CD14-positive monocyte (primary cell): ENCODE results near the gene SUSD1. TPM values are rescaled to one million over a fixed set of nuclear protein-coding genes. Genes with fewer than 3 reads are reported as not detected.

Source experiments
- DNase-seq, 3 donors: peaks; one replicate each; pipeline ENCODE4 v3.0.0-alpha.2; 2011 to 2022
- H2AFZ ChIP-seq: 2 replicates; pipeline ENCODE4 v1.6.0; 2012; ENCODE audit warnings: mild to moderate bottlenecking, low read depth, low read length, inconsistent platforms; ENCODE audit not compliant: insufficient read depth, poor library complexity, severe bottlenecking
- H3K27ac ChIP-seq, 2 donors: 1 replicate in 1 of 2; 2 replicates in 1 of 2; pipeline ENCODE4 v1.5.1; 2012 to 2013; ENCODE audit warnings: low read length in 2 of 2, control low read depth in 1 of 2, inconsistent platforms in 1 of 2, low read depth in 1 of 2, mild to moderate bottlenecking in 1 of 2
- H3K27me3 ChIP-seq, 2 donors: one replicate each; pipeline versions ENCODE4 v1.6.0 to v1.6.1; 2011 to 2013; ENCODE audit warnings: low read length in 2 of 2; ENCODE audit not compliant: control insufficient read depth in 2 of 2, insufficient read depth in 2 of 2
- H3K36me3 ChIP-seq, 2 donors: replicated peaks in 1 of 2; 1 replicate in 1 of 2; 2 replicates in 1 of 2; pipeline versions ENCODE4 v1.5.1 to v1.6.1; 2012 to 2013; ENCODE audit warnings: low read length in 2 of 2, control low read depth in 1 of 2, inconsistent platforms in 1 of 2, mild to moderate bottlenecking in 1 of 2; ENCODE audit not compliant: insufficient read depth in 2 of 2, control insufficient read depth in 1 of 2
- H3K4me1 ChIP-seq, 2 donors: 1 replicate in 1 of 2; 2 replicates in 1 of 2; pipeline versions ENCODE4 v1.5.1 to v1.6.1; 2012 to 2013; ENCODE audit warnings: low read length in 2 of 2, control low read depth in 1 of 2, inconsistent platforms in 1 of 2, mild to moderate bottlenecking in 1 of 2, moderate library complexity in 1 of 2; ENCODE audit not compliant: insufficient read depth in 2 of 2, control insufficient read depth in 1 of 2
- H3K4me2 ChIP-seq: replicated peaks from 2 replicates; pipeline ENCODE3; 2012; ENCODE audit warnings: low read length, moderate library complexity, mild to moderate bottlenecking; ENCODE audit not compliant: poor library complexity, severe bottlenecking; ENCODE audit errors: extremely low read depth
- H3K4me3 ChIP-seq, 3 experiments: fragments of 200-600 bp in 1 of 3; sonication (generic) in 1 of 3; replicated peaks in 1 of 3; 1 replicate in 2 of 3; 2 replicates in 1 of 3; pipeline ENCODE4 v1.5.1; 2011 to 2013; ENCODE audit warnings: low read length in 3 of 3, mild to moderate bottlenecking in 3 of 3, control low read depth in 2 of 3, low read depth in 2 of 3, inconsistent platforms in 1 of 3, moderate library complexity in 1 of 3
- H3K79me2 ChIP-seq: 2 replicates; pipeline ENCODE4 v1.6.0; 2012; ENCODE audit warnings: mild to moderate bottlenecking, control low read depth, inconsistent platforms, low read length, moderate library complexity; ENCODE audit not compliant: insufficient read depth
- H3K9ac ChIP-seq: 2 replicates; pipeline ENCODE4 v1.6.0; 2017; ENCODE audit warnings: low read length, mild to moderate bottlenecking; ENCODE audit not compliant: insufficient read depth, poor library complexity, severe bottlenecking
- H3K9me3 ChIP-seq, 2 donors: replicated peaks in 1 of 2; 1 replicate in 1 of 2; 2 replicates in 1 of 2; pipeline versions ENCODE4 v1.5.1 to v1.6.1; 2012 to 2013; ENCODE audit warnings: low read length in 2 of 2, control low read depth in 1 of 2; ENCODE audit not compliant: control insufficient read depth in 1 of 2, insufficient read depth in 1 of 2
- H4K20me1 ChIP-seq: 2 replicates; pipeline ENCODE4 v1.6.0; 2012; ENCODE audit warnings: mild to moderate bottlenecking, low read length, control low read depth, moderate library complexity; ENCODE audit not compliant: insufficient read depth
- H3K27ac Mint-ChIP-seq, 7 donors: one replicate each; pipeline ENCODE4 v1.8.0; 2020; ENCODE audit warnings: mild to moderate bottlenecking in 7 of 7, mixed read lengths in 7 of 7, moderate library complexity in 6 of 7, inconsistent platforms in 2 of 7
- H3K27me3 Mint-ChIP-seq, 3 donors: one replicate each; pipeline ENCODE4 v1.8.0; 2021 to 2022; ENCODE audit warnings: low read depth in 3 of 3, mild to moderate bottlenecking in 3 of 3, mixed read lengths in 3 of 3, moderate library complexity in 3 of 3, inconsistent platforms in 1 of 3
- H3K36me3 Mint-ChIP-seq, 2 donors: one replicate each; pipeline ENCODE4 v1.8.0; 2020; ENCODE audit warnings: mixed read lengths in 2 of 2, inconsistent platforms in 1 of 2, mild to moderate bottlenecking in 1 of 2
- H3K4me1 Mint-ChIP-seq: one replicate; pipeline ENCODE4 v1.8.0; 2020; ENCODE audit warnings: mild to moderate bottlenecking, mixed read lengths
- H3K4me3 Mint-ChIP-seq, 2 donors: one replicate each; pipeline ENCODE4 v1.8.0; 2020; ENCODE audit warnings: mild to moderate bottlenecking in 2 of 2, mixed read lengths in 2 of 2, moderate library complexity in 1 of 2
- H3K9me3 Mint-ChIP-seq, 7 donors: one replicate each; pipeline ENCODE4 v1.8.0; 2020 to 2022; ENCODE audit warnings: mixed read lengths in 7 of 7, mild to moderate bottlenecking in 6 of 7, moderate library complexity in 6 of 7, inconsistent platforms in 2 of 7
- WGBS: methylation state at CpG from one replicate; pipeline ENCODE4 v1.1.5; 2013; ENCODE audit warnings: missing lambda C conversion rate; ENCODE audit not compliant: insufficient coverage; 5-methylcytosine and 5-hydroxymethylcytosine counted together
- intact Hi-C, 2 donors: fragments of 100-400 bp; cut with micrococcal nuclease; formaldehyde crosslinking; loops; one replicate each; pipeline versions ENCODE4 v1.15.0 to v1.15.1; 2023
- polyA plus RNA-seq, 3 donors: library from polyadenylated mRNA; depleted of rRNA in 1 of 3; unstranded in 2 of 3; stranded (reverse) in 1 of 3; fragments of 300-500 nt in 2 of 3; fragments of >200 nt in 1 of 3; fragmentation: Illumina TruSeq in 2 of 3; gene quantifications; 1 replicate in 2 of 3; 2 replicates in 1 of 3; pipeline ENCODE4 v1.2.3, GENCODE V29; 2012 to 2021
- TF ChIP-seq, protein P1 (sequence below): fragments of 200-600 bp; IDR thresholded peaks from one replicate; pipeline ENCODE4 v1.8.0; 2022; ENCODE audit warnings: antibody characterized with exemption, mild to moderate bottlenecking

The SUSD1 gene
- polyA plus RNA-seq, 3 donors: 29.1 to 42.3 (median 30.9) TPM

DNA sequence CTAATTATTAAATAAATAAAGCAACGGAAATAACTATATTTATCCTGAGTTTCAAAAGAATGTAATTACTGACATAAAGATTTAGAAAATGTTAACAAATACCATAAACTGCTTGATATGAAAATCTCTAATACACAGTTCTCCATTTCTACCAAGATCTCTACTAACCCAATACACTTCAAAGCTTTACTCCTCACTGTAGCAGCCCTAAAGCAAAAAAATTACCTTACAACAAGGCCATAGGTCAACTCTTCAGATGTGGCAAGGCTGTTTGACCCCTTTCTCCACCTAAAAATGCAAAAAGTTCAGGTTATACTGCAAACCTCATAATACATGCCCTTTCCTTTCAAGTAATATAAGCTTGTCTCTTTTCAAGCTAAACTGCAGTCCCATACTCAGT is 181.8 kb downstream of the SUSD1 start:
- Histone ChIP-seq H2AFZ (no peak overlapping the region), H3K27ac (no peak overlapping the region), H3K4me3 (no peak overlapping the region), H3K4me1 (no peaks in the 10 kb centered on the region), H3K4me2 (no peak overlapping the region), H4K20me1 (no peaks in the 10 kb centered on the region), H3K79me2 (no peaks in the 10 kb centered on the region), H3K9me3 (peaks cover 0 to 8% of the 10 kb centered on the region in 2 donors), H3K27me3 (no peaks in the 10 kb centered on the region), H3K36me3 (no peaks in the 10 kb centered on the region), H3K9ac (no peak overlapping the region)
- WGBS: no CpG with 5 or more reads among the region's 1 CpG
- Mint-ChIP-seq H3K27me3 (peaks cover 0 to 4% (median 2%) of the 10 kb centered on the region in 3 donors), H3K4me1 (no peaks in the 10 kb centered on the region), H3K27ac (no peak overlapping the region), H3K4me3 (no peak overlapping the region), H3K36me3 (no peaks in the 10 kb centered on the region), H3K9me3 (peaks cover 0 to 13% (median 2%) of the 10 kb centered on the region in 7 donors)
- TF ChIP-seq, protein P1, sequence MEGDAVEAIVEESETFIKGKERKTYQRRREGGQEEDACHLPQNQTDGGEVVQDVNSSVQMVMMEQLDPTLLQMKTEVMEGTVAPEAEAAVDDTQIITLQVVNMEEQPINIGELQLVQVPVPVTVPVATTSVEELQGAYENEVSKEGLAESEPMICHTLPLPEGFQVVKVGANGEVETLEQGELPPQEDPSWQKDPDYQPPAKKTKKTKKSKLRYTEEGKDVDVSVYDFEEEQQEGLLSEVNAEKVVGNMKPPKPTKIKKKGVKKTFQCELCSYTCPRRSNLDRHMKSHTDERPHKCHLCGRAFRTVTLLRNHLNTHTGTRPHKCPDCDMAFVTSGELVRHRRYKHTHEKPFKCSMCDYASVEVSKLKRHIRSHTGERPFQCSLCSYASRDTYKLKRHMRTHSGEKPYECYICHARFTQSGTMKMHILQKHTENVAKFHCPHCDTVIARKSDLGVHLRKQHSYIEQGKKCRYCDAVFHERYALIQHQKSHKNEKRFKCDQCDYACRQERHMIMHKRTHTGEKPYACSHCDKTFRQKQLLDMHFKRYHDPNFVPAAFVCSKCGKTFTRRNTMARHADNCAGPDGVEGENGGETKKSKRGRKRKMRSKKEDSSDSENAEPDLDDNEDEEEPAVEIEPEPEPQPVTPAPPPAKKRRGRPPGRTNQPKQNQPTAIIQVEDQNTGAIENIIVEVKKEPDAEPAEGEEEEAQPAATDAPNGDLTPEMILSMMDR: no peak
- intact Hi-C loops: no loop called here
- DNase-seq: no peak

DNA sequence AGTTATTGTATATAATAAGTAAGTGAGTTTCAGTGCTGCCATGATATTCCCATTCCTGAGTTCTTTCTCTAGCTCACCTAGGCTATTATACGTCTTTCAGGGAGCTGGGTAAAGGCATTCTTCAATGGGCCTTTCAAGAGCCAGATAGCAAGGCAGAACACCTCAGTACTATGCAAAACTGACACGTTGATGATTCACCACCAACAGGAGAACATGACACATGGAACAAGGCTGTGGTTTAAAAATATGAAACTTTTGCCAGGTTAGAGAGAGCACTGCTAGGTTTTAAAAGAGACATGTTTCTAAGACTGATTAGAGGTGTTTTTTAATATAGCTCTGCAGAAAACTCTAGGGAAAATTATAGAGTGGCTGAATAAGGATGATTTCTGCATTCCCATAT is 182.6 kb downstream of the SUSD1 start:
- Histone ChIP-seq H3K4me2 (no peak overlapping the region), H4K20me1 (no peaks in the 10 kb centered on the region), H3K9ac (no peak overlapping the region), H3K9me3 (peaks cover 0 to 8% of the 10 kb centered on the region in 2 donors), H3K27ac (no peak overlapping the region), H3K4me3 (no peak overlapping the region), H3K36me3 (no peaks in the 10 kb centered on the region), H2AFZ (no peak overlapping the region), H3K27me3 (no peaks in the 10 kb centered on the region), H3K79me2 (no peaks in the 10 kb centered on the region), H3K4me1 (no peaks in the 10 kb centered on the region)
- intact Hi-C loops: no loop called here
- TF ChIP-seq, protein P1: no peak
- Mint-ChIP-seq H3K27ac (no peak overlapping the region), H3K36me3 (no peaks in the 10 kb centered on the region), H3K9me3 (peaks cover 0 to 13% (median 2%) of the 10 kb centered on the region in 7 donors), H3K4me1 (no peaks in the 10 kb centered on the region), H3K4me3 (no peak overlapping the region), H3K27me3 (peaks cover 0 to 6% (median 3%) of the 10 kb centered on the region in 3 donors)
- DNase-seq: no peak
- WGBS: no CpG with 5 or more reads among the region's 2 CpGs
